Endothelial cell of umbilical vein (primary cell): ENCODE results near the gene NKTR. TPM values are rescaled to one million over a fixed set of nuclear protein-coding genes. Genes with fewer than 3 reads are reported as not detected.

Experiments used
- BruUV-seq: library from RNA; stranded (reverse); fragments of 400-500 nt; replicated peaks from 2 replicates; lab custom pipeline; 2021; lab: Mats Ljungman, UMichigan
- CTCF ChIA-PET: fragments of 300-600, 350-600 bp; sonication (Branson Sonifier 250); formaldehyde crosslinking; loops from one replicate; lab custom pipeline; 2021; ENCODE audit warnings: antibody characterized with exemption, inconsistent platforms; lab: Charles Lee
- POLR2A ChIA-PET: fragments of 300-600, 350-600 bp; sonication (Branson Sonifier 250); formaldehyde crosslinking; loops from one replicate; lab custom pipeline; 2021; ENCODE audit warnings: antibody characterized with exemption, inconsistent platforms; lab: Charles Lee
- DNase-seq: peaks from one replicate; pipeline ENCODE4 v3.0.0-alpha.2; 2011; ENCODE audit warnings: low read depth, low spot score
- FAIRE-seq: peaks from 2 replicates; lab custom pipeline; 2011; peaks lifted over from hg19 to GRCh38; lab: Jason Lieb, UNC
- H2AFZ ChIP-seq: 2 replicates; pipeline ENCODE4 v1.6.0; 2012; ENCODE audit warnings: low read depth, low read length, control low read depth, inconsistent platforms
- H3K27ac ChIP-seq: 2 replicates; pipeline ENCODE4 v1.5.1; 2011; ENCODE audit warnings: low read depth, mild to moderate bottlenecking, control low read depth, low read length, moderate library complexity; ENCODE audit not compliant: insufficient read depth
- H3K27me3 ChIP-seq, 2 experiments: 2 replicates each; pipeline versions ENCODE4 v1.6.0 to v1.6.1; 2011; ENCODE audit warnings: low read length in 2 of 2, mixed read lengths in 1 of 2; ENCODE audit not compliant: control insufficient read depth in 2 of 2, insufficient read depth in 2 of 2
- H3K36me3 ChIP-seq, 2 experiments: 2 replicates in 1 of 2; 3 replicates in 1 of 2; pipeline ENCODE4 v1.5.1; 2011; ENCODE audit warnings: low read length in 2 of 2, mild to moderate bottlenecking in 1 of 2, moderate library complexity in 1 of 2; ENCODE audit not compliant: control insufficient read depth in 2 of 2, insufficient read depth in 2 of 2; ENCODE audit errors: extremely low read depth in 1 of 2
- H3K4me1 ChIP-seq: 3 replicates; pipeline ENCODE4 v1.5.1; 2011; ENCODE audit warnings: mild to moderate bottlenecking, low read length; ENCODE audit not compliant: control insufficient read depth, insufficient read depth; ENCODE audit errors: extremely low read depth
- H3K4me2 ChIP-seq: 2 replicates; pipeline ENCODE4 v1.6.1; 2011; ENCODE audit warnings: low read length, control low read depth, mixed read lengths; ENCODE audit not compliant: insufficient read depth
- H3K4me3 ChIP-seq, 3 experiments: fragments of 200-600 bp in 1 of 3; sonication (generic), shearing (Covaris generic) in 1 of 3; replicated peaks in 1 of 3; 2 replicates each; pipeline ENCODE4 v1.5.1; 2011 to 2016; ENCODE audit warnings: control low read depth in 3 of 3, low read length in 3 of 3, mild to moderate bottlenecking in 2 of 3, inconsistent platforms in 1 of 3, low read depth in 1 of 3, moderate library complexity in 1 of 3; ENCODE audit not compliant: insufficient read depth in 1 of 3
- H3K79me2 ChIP-seq: 2 replicates; pipeline ENCODE4 v1.6.0; 2012; ENCODE audit warnings: low read length, inconsistent platforms; ENCODE audit not compliant: control insufficient read depth, insufficient read depth
- H3K9ac ChIP-seq: replicated peaks from 2 replicates; pipeline ENCODE3; 2011; ENCODE audit warnings: low read length, control low read depth; ENCODE audit not compliant: insufficient read depth; ENCODE audit errors: extremely low read depth
- H3K9me1 ChIP-seq: replicated peaks from 3 replicates; pipeline ENCODE4 v1.6.0; 2011; ENCODE audit warnings: mild to moderate bottlenecking, low read length; ENCODE audit not compliant: control insufficient read depth, insufficient read depth; ENCODE audit errors: extremely low read depth
- H3K9me3 ChIP-seq: replicated peaks from 2 replicates; pipeline ENCODE4 v1.5.1; 2012; ENCODE audit warnings: low read length, inconsistent platforms; ENCODE audit not compliant: control insufficient read depth, insufficient read depth
- H4K20me1 ChIP-seq: replicated peaks from 2 replicates; pipeline ENCODE3; 2011; ENCODE audit warnings: mild to moderate bottlenecking, low read length; ENCODE audit not compliant: control insufficient read depth, insufficient read depth; ENCODE audit errors: extremely low read depth
- FOS ChIP-seq: IDR thresholded peaks from 2 replicates; pipeline ENCODE4 v1.6.1; 2011; ENCODE audit warnings: mild to moderate bottlenecking, low read length, moderate library complexity, borderline replicate concordance; ENCODE audit not compliant: insufficient read depth
- dilution Hi-C: fragments of 300-500 bp; cut with MboI; formaldehyde crosslinking; loops from one replicate; pipeline ENCODE4 v1.15.0; 2019; ENCODE audit warnings: low sequenced_read_pairs; ENCODE audit not compliant: extremely low pct_ligation_motif_present
- intact Hi-C: fragments of 100-400 bp; cut with micrococcal nuclease; formaldehyde crosslinking; loops from one replicate; pipeline ENCODE4 v1.10.0; 2022
- polyA plus RNA-seq, 4 experiments: library from polyadenylated mRNA; depleted of rRNA in 3 of 4; stranded (reverse) in 3 of 4; unstranded in 1 of 4; fragments of >200 nt; gene quantifications; 2 replicates each; pipeline versions ENCODE4 v1.2.1 to v1.2.3, GENCODE V29; 2011 to 2012; ENCODE audit warnings: missing spikeins in 1 of 4
- total RNA-seq: library from RNA; stranded (reverse); gene quantifications from 2 replicates; pipeline ENCODE4 v1.2.3, GENCODE V29; 2021

NKTR gene
- total and polyA plus RNA-seq, 2 donors (not counting 3 experiments of a cell fraction or from before 2014, with no cell fraction given) = 27.4 to 99.0 TPM

DNA sequence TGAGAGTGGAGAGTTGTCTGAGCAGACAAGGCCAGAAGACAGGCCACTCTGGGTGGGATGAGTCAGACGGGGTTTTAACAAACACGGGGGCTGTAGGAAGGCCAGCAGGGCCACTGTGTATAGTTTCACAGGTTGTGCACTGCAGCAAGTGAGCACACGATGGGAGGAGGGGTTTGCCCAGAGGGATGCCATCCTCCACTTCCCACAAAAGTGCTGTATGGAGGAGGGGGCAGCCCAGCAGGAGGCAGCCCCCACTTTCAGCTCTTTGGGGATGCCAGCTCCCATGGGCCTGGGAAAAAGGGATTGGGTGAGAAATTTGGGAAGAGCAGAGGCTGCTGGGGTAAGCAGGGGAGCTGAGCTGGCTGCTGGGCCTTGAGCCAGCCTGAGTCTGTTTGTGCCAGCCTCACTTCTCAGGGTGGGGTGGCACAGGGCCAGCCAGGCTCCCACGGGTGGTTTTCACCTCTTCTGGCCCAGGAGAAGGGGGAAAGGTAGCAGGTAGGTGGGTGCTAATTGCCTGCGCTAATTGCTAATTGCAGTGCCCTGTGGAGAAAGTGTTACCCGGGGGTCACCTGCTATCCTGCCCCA, 59.7 kb downstream of the NKTR start:
- DNase-seq = no peak

GRCh38 chr3:42660898-42661297, 60.4 kb downstream of the NKTR start:
- DNase-seq (no peak), FAIRE-seq (no peak)
- Histone ChIP-seq H3K9me3 (no peaks in the 10 kb centered on the region), H3K27ac (no peak overlapping the region), H3K27me3 (no peaks in the 10 kb centered on the region), H3K4me1 (peaks cover 3% of the 10 kb centered on the region), H3K4me3 (no peak overlapping the region), H4K20me1 (no peaks in the 10 kb centered on the region), H2AFZ (no peak overlapping the region), H3K4me2 (no peak overlapping the region), H3K79me2 (peaks cover 6% of the 10 kb centered on the region), H3K36me3 (peaks cover 0 to 10% of the 10 kb centered on the region in 2 experiments), H3K9me1 (no peaks in the 10 kb centered on the region), H3K9ac (no peak overlapping the region)
- dilution Hi-C loops = no loop called here
- no peak for TF ChIP-seq FOS
- ChIA-PET POLR2A (no interaction called here), CTCF (no interaction called here)
- no TSS peak for BruUV-seq
- intact Hi-C loops = no loop called here

More for the DNA sequence above, 59.7 kb downstream of the NKTR start:
- H3K4me1 ChIP-seq = peaks cover 10% of the 10 kb centered on the region
- no peak overlapping the region for H3K4me3 ChIP-seq
- dilution Hi-C loops (no loop called here), intact Hi-C loops (no loop called here)
- H2AFZ ChIP-seq = no peak overlapping the region
- ChIA-PET POLR2A (no interaction called here), CTCF (no interaction called here)
- no peak overlapping the region for H3K4me2 ChIP-seq
- H4K20me1 ChIP-seq = no peaks in the 10 kb centered on the region
- no peak overlapping the region for H3K27ac ChIP-seq
- H3K9me3 ChIP-seq = no peaks in the 10 kb centered on the region
- H3K9ac ChIP-seq = no peak overlapping the region
- no peaks in the 10 kb centered on the region for H3K27me3 ChIP-seq
- no peaks in the 10 kb centered on the region for H3K9me1 ChIP-seq
- no peak for FAIRE-seq
- TF ChIP-seq FOS = no peak
- H3K36me3 ChIP-seq = peaks cover 0 to 10% of the 10 kb centered on the region in 2 experiments
- no TSS peak for BruUV-seq
- H3K79me2 ChIP-seq = peaks cover 11% of the 10 kb centered on the region
